GM10248 (cell line): ENCODE measurements around the gene PBXIP1.

Experiments
- CTCF ChIA-PET: fragments of 300-600 bp; sonication (Branson Sonifier 250); formaldehyde crosslinking; extraction: SDS; loops from one replicate; lab custom pipeline; 2021; ENCODE audit warnings: antibody characterized with exemption; lab: Yijun Ruan, JAX
- POLR2A ChIA-PET: fragments of 350-650 bp; sonication (Branson Sonifier 250); formaldehyde crosslinking; extraction: SDS; loops from one replicate; lab custom pipeline; 2020; ENCODE audit warnings: antibody characterized with exemption; lab: Yijun Ruan, JAX
- DNase-seq: peaks from one replicate; pipeline ENCODE4 v3.0.0; 2012; ENCODE audit errors: extremely low spot score
- TF ChIP-seq, protein P1 (sequence below): IDR thresholded peaks from 2 replicates; pipeline ENCODE4 v1.5.1; 2012; ENCODE audit warnings: mild to moderate bottlenecking, low read depth; ENCODE audit errors: extremely low read depth, missing control alignments, control extremely low read depth

Gene PBXIP1

DNA sequence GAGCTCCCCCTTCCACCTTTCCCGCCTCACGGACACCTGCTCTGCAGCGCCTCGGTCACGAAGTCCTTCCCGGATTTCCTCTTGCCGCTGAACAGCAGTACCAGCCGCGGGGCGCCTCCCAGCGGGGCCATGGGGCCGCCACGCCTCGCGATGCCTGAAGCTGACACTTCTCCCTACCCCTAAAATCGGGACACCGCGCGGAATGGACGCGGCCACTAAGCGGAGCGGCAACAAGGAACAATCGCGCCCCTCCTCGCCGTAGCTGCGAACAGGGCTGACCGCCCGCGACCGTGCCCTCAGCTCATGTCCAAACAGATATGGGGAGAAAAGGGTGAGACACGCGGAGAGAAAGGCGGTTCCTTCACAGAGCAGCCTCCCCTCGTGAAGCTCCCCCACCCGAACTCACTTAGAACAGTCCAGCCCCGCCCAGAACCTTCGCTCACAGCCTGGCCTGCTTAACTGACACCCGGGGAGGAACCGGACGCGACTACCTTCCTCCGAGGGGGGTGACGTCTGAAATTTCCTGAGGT lies 19.3 kb downstream of the PBXIP1 start, which contains the start of gene PMVK:
Gene PMVK (minus strand): TSS at position 165 of the 530 bp plus-strand sequence. CDS start 34 bp downstream, at position 131.
- ChIA-PET CTCF (interaction anchor here (0.7 to 2.6 kb wide), 31 partner anchors 10 to 457 kb away, joined by 3 to 18 read pairs (median 4); partner anchors contain the start of genes KCNN3 and PYGO2), POLR2A (interaction anchor here (0.5 to 1.7 kb wide), 12 partner anchors 8 to 446 kb away, joined by 3 to 9 read pairs (median 3); partner anchors contain the start of genes KCNN3 and PYGO2)
- DNase-seq = peak; percentile 95
- TF ChIP-seq, protein P1, sequence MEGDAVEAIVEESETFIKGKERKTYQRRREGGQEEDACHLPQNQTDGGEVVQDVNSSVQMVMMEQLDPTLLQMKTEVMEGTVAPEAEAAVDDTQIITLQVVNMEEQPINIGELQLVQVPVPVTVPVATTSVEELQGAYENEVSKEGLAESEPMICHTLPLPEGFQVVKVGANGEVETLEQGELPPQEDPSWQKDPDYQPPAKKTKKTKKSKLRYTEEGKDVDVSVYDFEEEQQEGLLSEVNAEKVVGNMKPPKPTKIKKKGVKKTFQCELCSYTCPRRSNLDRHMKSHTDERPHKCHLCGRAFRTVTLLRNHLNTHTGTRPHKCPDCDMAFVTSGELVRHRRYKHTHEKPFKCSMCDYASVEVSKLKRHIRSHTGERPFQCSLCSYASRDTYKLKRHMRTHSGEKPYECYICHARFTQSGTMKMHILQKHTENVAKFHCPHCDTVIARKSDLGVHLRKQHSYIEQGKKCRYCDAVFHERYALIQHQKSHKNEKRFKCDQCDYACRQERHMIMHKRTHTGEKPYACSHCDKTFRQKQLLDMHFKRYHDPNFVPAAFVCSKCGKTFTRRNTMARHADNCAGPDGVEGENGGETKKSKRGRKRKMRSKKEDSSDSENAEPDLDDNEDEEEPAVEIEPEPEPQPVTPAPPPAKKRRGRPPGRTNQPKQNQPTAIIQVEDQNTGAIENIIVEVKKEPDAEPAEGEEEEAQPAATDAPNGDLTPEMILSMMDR = peak; percentile 49

DNA sequence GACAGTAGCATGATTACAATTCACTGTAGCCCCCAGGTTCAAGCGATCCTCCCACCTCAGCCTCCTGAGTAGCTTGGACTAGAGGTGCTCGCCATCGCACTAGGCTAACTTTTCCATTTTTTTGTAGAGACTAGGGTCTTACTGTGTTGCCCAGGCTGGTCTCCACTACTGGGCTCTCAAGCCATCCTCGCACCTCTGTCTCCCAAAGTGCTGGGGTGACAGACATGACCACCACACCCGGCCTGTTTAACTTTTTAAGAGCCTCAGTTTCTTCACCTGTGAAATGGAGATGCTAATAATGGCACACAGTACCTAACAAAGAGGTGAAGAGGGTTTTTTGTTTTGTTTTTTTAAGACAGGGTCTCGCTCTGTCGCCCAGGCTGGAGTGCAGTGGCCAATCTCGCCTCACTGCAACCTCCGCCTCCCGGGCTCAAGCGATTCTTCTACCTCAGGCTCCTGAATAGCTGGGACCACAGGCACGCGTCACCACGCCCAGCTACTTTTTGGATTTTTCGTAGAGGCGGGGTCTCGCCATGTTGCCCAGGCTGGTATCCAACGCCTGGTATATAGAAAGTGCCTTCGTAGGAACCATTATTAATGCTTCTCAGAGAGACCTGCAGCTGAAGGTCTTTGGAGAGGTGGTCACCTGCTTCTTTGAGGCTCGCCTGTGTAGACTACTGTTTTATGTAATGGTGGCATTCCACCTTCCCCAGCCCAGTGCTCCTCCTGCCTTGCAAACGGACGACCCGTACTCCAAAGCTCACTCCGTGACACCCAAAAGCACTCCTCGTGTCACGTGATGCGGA lies 19.9 kb downstream of the PBXIP1 start:
- POLR2A ChIA-PET = interaction anchor here (0.5 to 1.7 kb wide), 12 partner anchors 9 to 446 kb away, joined by 3 to 9 read pairs (median 3); partner anchors contain the start of genes KCNN3 and PYGO2
- CTCF ChIA-PET = interaction anchor here (0.7 to 2.9 kb wide), 30 partner anchors 8 to 457 kb away, joined by 3 to 18 read pairs (median 4); partner anchors contain the start of genes KCNN3 and PYGO2
- DNase-seq = no peak
- TF ChIP-seq, protein P1 = no peak

DNA sequence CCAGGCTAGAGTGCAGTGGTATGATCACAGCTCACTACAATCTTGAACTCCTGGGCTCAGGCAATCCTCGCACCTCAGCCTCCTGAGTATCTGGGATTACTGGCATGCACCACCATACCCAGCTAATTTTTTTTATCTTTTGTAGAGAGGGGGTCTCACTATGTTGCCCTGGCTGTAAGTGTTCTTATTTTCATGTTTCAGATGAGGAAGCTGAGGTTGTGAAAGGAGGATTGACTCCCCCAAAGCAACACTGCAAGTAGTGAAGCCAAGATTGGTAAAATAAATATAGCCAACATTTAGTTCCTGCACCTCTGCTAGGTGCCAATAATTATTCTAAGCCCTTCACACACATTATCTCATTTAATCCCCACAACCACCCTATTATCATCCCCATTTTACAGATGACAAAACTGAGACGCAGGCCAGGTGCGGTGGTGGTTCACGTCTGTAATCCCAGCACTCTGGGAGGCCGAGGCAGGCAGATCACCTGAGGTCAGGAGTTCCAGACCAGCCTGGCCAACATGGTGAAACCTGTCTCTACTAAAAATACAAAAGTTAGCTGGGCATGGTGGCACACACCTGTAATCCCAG lies 21.4 kb downstream of the PBXIP1 start:
- TF ChIP-seq, protein P1 = no peak
- no peak for DNase-seq
- ChIA-PET POLR2A (interaction anchor here (0.6 to 0.7 kb wide), 2 partner anchors 68 to 323 kb away, joined by 3 to 4 read pairs; no protein-coding TSS in a partner anchor), CTCF (interaction anchor here (1.5 to 2.9 kb wide), 3 partner anchors 10 to 151 kb away, joined by 4 to 12 read pairs (median 5); no protein-coding TSS in a partner anchor)

DNA sequence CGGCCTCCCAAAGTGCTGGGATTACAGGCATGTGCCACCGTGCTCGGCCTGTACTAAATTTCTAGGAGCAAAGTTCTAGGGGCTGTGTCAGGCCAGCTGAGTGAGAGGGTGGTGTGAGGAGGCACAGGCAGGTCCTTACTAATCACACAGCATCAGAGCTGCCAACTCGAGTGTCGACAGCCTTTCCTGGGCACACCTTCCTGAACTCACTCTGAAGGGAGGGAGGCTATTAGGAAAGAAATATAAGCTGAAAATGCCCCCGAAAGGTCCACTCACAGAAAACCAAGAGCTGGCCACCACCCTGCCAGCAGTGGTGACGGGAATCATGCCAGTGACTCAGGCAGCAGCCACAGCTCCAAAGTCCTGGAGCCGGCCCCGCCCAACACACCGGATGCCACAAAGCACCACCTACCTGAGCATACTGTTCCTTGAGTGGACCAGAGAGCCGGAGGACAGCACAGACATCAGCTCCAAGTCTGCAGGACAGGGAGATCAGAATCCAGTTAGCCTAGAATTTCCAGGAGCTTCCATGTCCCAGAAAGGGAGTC lies 23.9 kb downstream of the PBXIP1 start:
- DNase-seq = no peak
- POLR2A ChIA-PET = no interaction called here

DNA sequence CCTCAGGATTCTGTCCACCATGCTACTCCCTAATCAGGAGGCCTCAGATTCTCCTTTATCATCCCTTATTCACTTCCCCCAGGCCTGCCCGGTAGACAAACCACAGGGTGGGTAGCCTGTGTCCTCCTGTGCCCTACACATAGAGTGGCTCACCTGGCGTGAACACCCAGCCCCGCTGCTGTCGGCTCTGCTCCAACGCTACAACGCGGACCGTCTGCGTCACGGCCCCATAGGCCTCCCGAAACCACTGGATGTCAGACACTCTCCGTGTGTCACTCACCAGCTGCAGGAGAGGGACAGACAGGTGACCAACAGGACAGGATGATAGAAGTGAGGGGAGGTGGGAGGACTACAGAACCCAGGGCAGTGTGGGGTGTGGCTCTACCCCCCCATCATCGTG lies 29.7 kb downstream of the PBXIP1 start:
- CTCF ChIA-PET = interaction anchor here (2.8 kb wide), 1 partner anchor 10 kb away, joined by 18 read pairs; the partner anchor contains the start of gene PMVK
- no peak for DNase-seq
- POLR2A ChIA-PET = no interaction called here
- TF ChIP-seq, protein P1 = no peak

More for the DNA sequence above, 23.9 kb downstream of the PBXIP1 start:
- TF ChIP-seq, protein P1 = no peak
- CTCF ChIA-PET = interaction anchor here (1.0 to 1.4 kb wide), 3 partner anchors 125 to 453 kb away, joined by 3 read pairs; no protein-coding TSS in a partner anchor
